NB4 (cell line): ENCODE measurements around the gene THSD4.

Experiments
- CTCF ChIP-seq: IDR thresholded peaks from one replicate; pipeline ENCODE4 v1.5.1; 2012; ENCODE audit warnings: low read depth, low read length
- POLR2A ChIP-seq: IDR thresholded peaks from 2 replicates; pipeline ENCODE4 v1.6.1; 2011; ENCODE audit warnings: mild to moderate bottlenecking; ENCODE audit not compliant: insufficient read length; ENCODE audit errors: extremely low read depth

GRCh38 chr15:71129669-71130068, 14.4 kb downstream of the THSD4 start:
- TF ChIP-seq CTCF (no peak), POLR2A (no peak)
